AG04449 (cell line): Measurements from ENCODE around the gene PACSIN1.

Experiments used
- CTCF ChIA-PET: fragments of 350-600 bp; formaldehyde crosslinking; extraction: SDS; loops from one replicate; lab custom pipeline; 2021; ENCODE audit warnings: antibody characterized with exemption; lab: Yijun Ruan, JAX
- POLR2A ChIA-PET: fragments of 400-600, 350-600 bp; formaldehyde crosslinking; extraction: SDS; loops from one replicate; lab custom pipeline; 2020; ENCODE audit warnings: antibody characterized with exemption, inconsistent platforms; lab: Yijun Ruan, JAX
- DNase-seq: peaks from one replicate; pipeline ENCODE4 v3.0.0-alpha.2; 2010; ENCODE audit warnings: low read depth, low spot score
- H3K4me3 ChIP-seq: 2 replicates; pipeline ENCODE4 v1.5.1; 2011; ENCODE audit warnings: low read depth, mild to moderate bottlenecking, control low read depth, low read length
- TF ChIP-seq, protein P1 (sequence below): IDR thresholded peaks from one replicate; pipeline ENCODE4 v1.5.1; 2011; ENCODE audit warnings: mild to moderate bottlenecking, moderate library complexity, low read length, control low read depth, inconsistent platforms; ENCODE audit not compliant: insufficient read depth; ENCODE audit errors: missing control alignments

The PACSIN1 gene

DNA sequence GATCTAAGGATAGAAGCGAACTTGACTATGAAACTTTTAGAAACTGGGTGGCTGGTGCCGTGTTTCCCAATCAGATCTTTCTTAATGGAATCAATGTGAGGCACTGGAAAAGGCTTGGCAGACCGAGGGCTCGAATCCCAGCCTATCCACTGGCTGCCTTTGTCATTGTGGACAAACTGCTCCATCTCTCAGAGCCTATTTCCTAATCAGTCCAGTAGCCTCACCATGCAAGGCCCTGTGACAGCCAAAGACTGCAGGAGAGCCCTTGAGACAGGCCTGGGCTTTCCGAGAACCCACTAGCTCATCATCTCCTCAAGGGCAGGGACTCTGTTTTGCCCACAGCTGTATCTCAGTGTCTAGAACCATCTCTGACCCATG lies 46.9 kb downstream of the PACSIN1 start:
- H3K4me3 ChIP-seq: no peak overlapping the region
- ChIA-PET CTCF (interaction anchor here (9.0 kb wide), 1 partner anchor 13 kb away, joined by 42 read pairs; no protein-coding TSS in a partner anchor), POLR2A (no interaction called here)
- TF ChIP-seq, protein P1, sequence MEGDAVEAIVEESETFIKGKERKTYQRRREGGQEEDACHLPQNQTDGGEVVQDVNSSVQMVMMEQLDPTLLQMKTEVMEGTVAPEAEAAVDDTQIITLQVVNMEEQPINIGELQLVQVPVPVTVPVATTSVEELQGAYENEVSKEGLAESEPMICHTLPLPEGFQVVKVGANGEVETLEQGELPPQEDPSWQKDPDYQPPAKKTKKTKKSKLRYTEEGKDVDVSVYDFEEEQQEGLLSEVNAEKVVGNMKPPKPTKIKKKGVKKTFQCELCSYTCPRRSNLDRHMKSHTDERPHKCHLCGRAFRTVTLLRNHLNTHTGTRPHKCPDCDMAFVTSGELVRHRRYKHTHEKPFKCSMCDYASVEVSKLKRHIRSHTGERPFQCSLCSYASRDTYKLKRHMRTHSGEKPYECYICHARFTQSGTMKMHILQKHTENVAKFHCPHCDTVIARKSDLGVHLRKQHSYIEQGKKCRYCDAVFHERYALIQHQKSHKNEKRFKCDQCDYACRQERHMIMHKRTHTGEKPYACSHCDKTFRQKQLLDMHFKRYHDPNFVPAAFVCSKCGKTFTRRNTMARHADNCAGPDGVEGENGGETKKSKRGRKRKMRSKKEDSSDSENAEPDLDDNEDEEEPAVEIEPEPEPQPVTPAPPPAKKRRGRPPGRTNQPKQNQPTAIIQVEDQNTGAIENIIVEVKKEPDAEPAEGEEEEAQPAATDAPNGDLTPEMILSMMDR: no peak
- DNase-seq: no peak

DNA sequence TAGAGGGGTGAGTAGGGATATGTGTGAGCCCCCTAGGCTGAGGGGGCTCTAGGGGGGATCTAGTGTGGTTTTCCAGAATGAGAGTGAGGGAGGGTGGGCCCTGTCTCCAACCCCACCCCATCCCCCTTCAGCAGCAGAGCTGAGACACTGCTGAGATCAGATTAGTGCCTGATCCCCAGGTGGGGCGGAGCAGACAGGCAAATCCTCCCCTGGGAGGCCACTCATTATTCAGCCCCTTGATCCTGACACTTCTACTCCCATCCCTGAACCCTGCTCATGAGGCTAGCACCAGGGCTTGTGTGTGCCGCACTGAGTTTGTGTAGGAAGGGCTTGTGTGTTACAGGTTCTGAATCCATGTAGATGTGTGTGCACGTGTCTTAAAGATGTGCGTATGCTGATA lies 47.8 kb downstream of the PACSIN1 start:
- ChIA-PET POLR2A (no interaction called here), CTCF (interaction anchor here (9.0 kb wide), 1 partner anchor 13 kb away, joined by 42 read pairs; no protein-coding TSS in a partner anchor)
- H3K4me3 ChIP-seq: no peak overlapping the region
- no peak for DNase-seq
- TF ChIP-seq, protein P1: no peak

DNA sequence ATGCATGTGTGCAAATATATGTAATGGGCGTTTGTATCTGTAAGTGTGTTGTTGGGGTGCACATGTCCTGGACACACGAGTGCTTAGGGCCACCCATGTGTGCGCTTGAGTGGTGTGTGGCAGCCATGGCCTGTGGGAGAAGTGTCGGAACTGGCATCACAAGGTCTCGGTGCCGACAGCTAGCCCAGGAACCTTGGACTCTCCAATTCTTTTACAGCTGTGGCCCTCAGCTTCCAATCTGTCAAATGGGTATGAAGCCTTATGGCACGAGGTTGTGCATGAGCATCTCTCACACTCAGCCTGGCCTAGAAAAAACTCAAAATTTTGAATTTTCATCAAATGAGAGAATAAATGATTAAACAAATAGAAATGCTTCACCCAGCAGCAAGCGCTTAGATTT lies 48.2 kb downstream of the PACSIN1 start:
- H3K4me3 ChIP-seq: no peak overlapping the region
- ChIA-PET POLR2A (no interaction called here), CTCF (interaction anchor here (9.0 kb wide), 1 partner anchor 12 kb away, joined by 42 read pairs; no protein-coding TSS in a partner anchor)
- TF ChIP-seq, protein P1: no peak
- DNase-seq: no peak

DNA sequence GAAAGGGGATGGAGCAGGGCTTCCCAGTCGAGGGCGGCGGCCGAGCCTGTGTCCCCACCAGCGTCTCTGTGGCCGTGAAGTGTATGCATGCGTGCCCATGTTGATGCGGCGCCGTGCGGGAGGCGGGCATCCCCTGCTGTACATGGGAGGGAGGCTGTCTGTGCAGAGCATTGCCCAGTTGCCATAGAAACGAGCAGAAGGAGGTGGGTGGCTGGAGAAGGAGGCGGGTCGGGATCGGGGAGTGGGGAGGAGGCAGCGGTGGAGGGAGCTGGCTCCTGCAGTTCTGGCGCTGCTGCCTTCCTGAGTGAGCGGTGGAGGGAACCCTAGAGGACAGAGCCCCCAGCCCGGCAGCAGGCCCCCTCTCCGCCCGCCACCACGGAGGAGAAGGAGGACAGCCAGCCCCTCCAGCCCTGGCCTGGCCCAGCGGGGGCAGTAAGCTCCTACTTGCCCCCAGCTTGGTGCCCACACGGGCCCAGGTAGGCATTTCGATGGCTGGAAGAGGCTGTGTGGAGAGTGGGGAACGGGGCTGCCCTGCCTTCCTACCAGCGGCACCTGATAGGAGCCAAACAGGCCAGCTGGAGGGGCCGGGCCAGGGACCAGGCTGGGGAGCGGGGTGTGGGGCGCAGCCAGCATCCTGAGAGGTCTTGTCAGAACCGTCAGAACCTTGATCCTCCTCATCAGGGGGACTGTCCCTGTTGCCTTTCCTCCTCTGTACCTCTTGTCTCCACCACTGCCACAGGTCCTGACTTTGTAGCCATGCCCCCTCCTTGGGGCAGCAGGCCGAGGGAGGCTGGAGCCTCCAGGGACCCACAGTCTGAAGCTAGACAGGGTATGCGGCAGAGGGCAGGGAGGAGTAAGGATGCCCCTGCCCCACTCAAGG lies 49.0 kb downstream of the PACSIN1 start:
- ChIA-PET CTCF (interaction anchor here (9.0 kb wide), 1 partner anchor 11 kb away, joined by 42 read pairs; no protein-coding TSS in a partner anchor), POLR2A (no interaction called here)
- TF ChIP-seq, protein P1: no peak
- no peak for DNase-seq
- H3K4me3 ChIP-seq: no peak overlapping the region

DNA sequence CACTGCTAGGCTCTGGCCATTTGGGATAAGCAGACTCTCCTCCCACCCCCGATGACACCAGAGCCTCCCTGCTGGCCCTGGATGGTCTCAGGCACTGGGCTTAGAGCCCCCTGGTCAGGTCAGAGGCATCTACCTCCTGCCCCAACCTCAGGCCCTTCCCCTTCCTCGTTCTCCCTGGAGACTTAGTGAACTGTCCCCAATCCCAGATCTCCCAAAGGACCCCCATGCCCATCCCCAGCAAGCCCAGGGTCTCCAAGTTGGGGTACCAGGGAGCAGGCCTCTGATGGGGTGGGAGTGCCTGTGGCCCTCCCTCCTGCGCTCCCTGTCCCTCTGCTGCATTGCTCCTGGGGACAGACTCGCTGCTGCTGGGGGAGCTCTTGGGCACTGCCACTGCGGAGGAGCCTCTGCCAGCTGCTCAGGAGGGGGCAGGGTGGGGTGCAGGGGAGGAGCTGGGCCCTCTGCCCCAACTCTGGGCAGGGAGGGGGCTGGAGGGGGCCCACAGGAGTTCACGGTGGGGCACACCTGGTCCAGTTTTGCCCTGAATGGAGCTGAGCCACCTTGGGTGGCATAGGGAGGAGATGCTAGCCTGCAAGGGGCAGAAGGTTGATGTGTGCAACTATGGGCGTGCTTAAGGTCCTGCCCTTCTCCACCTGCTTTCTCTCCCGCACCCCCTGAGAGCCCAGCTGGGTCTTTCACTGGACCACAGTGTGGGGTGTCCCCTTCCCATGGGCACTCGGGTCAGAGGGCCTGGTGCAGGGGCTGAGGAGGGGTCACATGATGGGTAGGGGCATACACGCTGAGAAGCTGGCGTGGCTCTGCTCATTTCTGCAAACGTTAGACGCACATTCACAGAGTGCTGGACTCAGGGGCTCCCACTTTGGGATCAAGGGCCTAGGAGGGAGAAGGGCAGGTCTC lies 49.9 kb downstream of the PACSIN1 start:
- ChIA-PET CTCF (interaction anchor here (9.0 kb wide), 1 partner anchor 10 kb away, joined by 42 read pairs; no protein-coding TSS in a partner anchor), POLR2A (no interaction called here)
- TF ChIP-seq, protein P1: no peak
- no peak for DNase-seq
- H3K4me3 ChIP-seq: no peak overlapping the region
